GM12878 (cell line): ENCODE results near the gene DHCR24. TPM values are rescaled to one million over a fixed set of nuclear protein-coding genes. Genes with fewer than 3 reads are reported as not detected.
A peak's percentile ranks its signal among the peaks of the same experiment; 100 is the strongest.

ENCODE experiments used
- ATAC-seq: fragments of 200-7000 bp; cut with Tn5 transposase; 3 replicates; pipeline ENCODE4 v1.9.1; 2020; ENCODE audit warnings: mild to moderate bottlenecking, moderate library complexity
- BruUV-seq: library from RNA; stranded (reverse); fragments of 400-500 nt; replicated peaks from 2 replicates; lab custom pipeline; 2021; lab: Mats Ljungman, UMichigan
- CTCF ChIA-PET: fragments of 300-600 bp; sonication (Branson Sonifier 250); formaldehyde crosslinking; extraction: SDS; loops from one replicate; lab custom pipeline; 2021; ENCODE audit warnings: inconsistent platforms; lab: Yijun Ruan, JAX
- POLR2A ChIA-PET: fragments of 350-600 bp; formaldehyde crosslinking; extraction: SDS; loops from one replicate; lab custom pipeline; 2021; ENCODE audit warnings: inconsistent platforms; lab: Charles Lee
- RAD21 ChIA-PET: fragments of 300-600 bp; sonication (Branson Sonifier 250); formaldehyde crosslinking; loops from one replicate; lab custom pipeline; 2023; ENCODE audit warnings: antibody characterized with exemption; ENCODE audit not compliant: unreplicated experiment; lab: Charles Lee
- SMC1A ChIA-PET: fragments of 300-600 bp; sonication (Branson Sonifier 250); formaldehyde crosslinking; loops from one replicate; lab custom pipeline; 2023; ENCODE audit not compliant: unreplicated experiment, uncharacterized antibody; lab: Charles Lee
- DNase-seq: peaks from one replicate; pipeline ENCODE4 v3.0.0-alpha.2; 2011; ENCODE audit warnings: low read depth, low spot score
- FAIRE-seq: peaks from 3 replicates; lab custom pipeline; 2011; peaks lifted over from hg19 to GRCh38; lab: Jason Lieb, UNC
- H2AFZ ChIP-seq: 2 replicates; pipeline ENCODE4 v1.6.0; 2011; ENCODE audit warnings: low read depth, low read length, control low read depth; ENCODE audit not compliant: control insufficient read depth
- H3K27ac ChIP-seq: 2 replicates; pipeline ENCODE4 v1.5.1; 2011; ENCODE audit warnings: control low read depth; ENCODE audit not compliant: control insufficient read depth, insufficient read depth
- H3K27me3 ChIP-seq, 2 experiments: replicated peaks in 1 of 2; 2 replicates each; pipeline versions ENCODE4 v1.6.0 to v1.6.1; 2011; ENCODE audit warnings: low read length in 1 of 2; ENCODE audit not compliant: control insufficient read depth in 2 of 2, insufficient read depth in 2 of 2
- H3K36me3 ChIP-seq, 2 experiments: 2 replicates each; pipeline ENCODE4 v1.5.1; 2011; ENCODE audit warnings: low read length in 1 of 2; ENCODE audit not compliant: control insufficient read depth in 2 of 2, insufficient read depth in 2 of 2
- H3K4me1 ChIP-seq: 2 replicates; pipeline ENCODE4 v1.6.1; 2011; ENCODE audit warnings: mild to moderate bottlenecking, low read length, moderate library complexity, mixed read lengths; ENCODE audit not compliant: control insufficient read depth, insufficient read depth
- H3K4me2 ChIP-seq: 2 replicates; pipeline ENCODE4 v1.6.0; 2011; ENCODE audit warnings: control low read depth; ENCODE audit not compliant: control insufficient read depth, insufficient read depth
- H3K4me3 ChIP-seq: fragments of 200-600 bp; sonication (generic); 2 replicates; pipeline ENCODE4 v1.5.1; 2016
- H3K79me2 ChIP-seq: 2 replicates; pipeline ENCODE4 v1.6.0; 2011; ENCODE audit warnings: low read length; ENCODE audit not compliant: control insufficient read depth, insufficient read depth
- H3K9ac ChIP-seq: 2 replicates; pipeline ENCODE4 v1.8.0; 2011; ENCODE audit warnings: low read length, control low read depth, mixed read lengths; ENCODE audit not compliant: control insufficient read depth, insufficient read depth
- H3K9me3 ChIP-seq: replicated peaks from 3 replicates; pipeline ENCODE4 v1.5.1; 2011; ENCODE audit warnings: mild to moderate bottlenecking, low read length; ENCODE audit not compliant: control insufficient read depth, insufficient read depth
- H4K20me1 ChIP-seq: 2 replicates; pipeline ENCODE4 v1.6.0; 2011; ENCODE audit not compliant: control insufficient read depth, insufficient read depth
- ATF2 ChIP-seq: IDR thresholded peaks from 2 replicates; pipeline ENCODE4 v1.6.1; 2012; ENCODE audit warnings: low read length, inconsistent platforms
- BCL11A ChIP-seq: IDR thresholded peaks from 2 replicates; pipeline ENCODE4 v1.6.1; 2011; ENCODE audit warnings: low read depth, low read length
- CBX3 ChIP-seq: fragments of 200-600 bp; sonication (generic); IDR thresholded peaks from 2 replicates; pipeline ENCODE4 v1.6.1; 2016; ENCODE audit warnings: low read depth, borderline replicate concordance
- CHD2 ChIP-seq: IDR thresholded peaks from 2 replicates; pipeline ENCODE4 v1.6.1; 2011; ENCODE audit warnings: low read depth, low read length, improper control_type of control experiment, borderline replicate concordance
- CTCF ChIP-seq, 3 experiments: IDR thresholded peaks in 2 of 3; conservative IDR thresholded peaks in 1 of 3; 2 replicates each; pipeline ENCODE4 v1.5.1; 2011; ENCODE audit warnings: low read depth in 3 of 3, low read length in 3 of 3, mild to moderate bottlenecking in 3 of 3, control low read depth in 2 of 3, moderate library complexity in 2 of 3, inconsistent platforms in 1 of 3, mixed read lengths in 1 of 3; ENCODE audit not compliant: control insufficient read depth in 2 of 3, insufficient read depth in 1 of 3; ENCODE audit errors: extremely low read depth in 1 of 3
- IKZF1 ChIP-seq: fragments of 450-650 bp; conservative IDR thresholded peaks from 2 replicates; pipeline ENCODE4 v1.6.1; 2017; ENCODE audit warnings: antibody characterized with exemption, mild to moderate bottlenecking
- PAX5 ChIP-seq: IDR thresholded peaks from 2 replicates; pipeline ENCODE4 v1.6.1; 2011; ENCODE audit warnings: low read depth, low read length, borderline replicate concordance
- RAD21 ChIP-seq: IDR thresholded peaks from 2 replicates; pipeline ENCODE4 v1.6.1; 2011; ENCODE audit warnings: mild to moderate bottlenecking, low read depth, low read length, moderate library complexity; ENCODE audit not compliant: insufficient read depth
- SMC3 ChIP-seq: IDR thresholded peaks from 2 replicates; pipeline ENCODE4 v1.6.1; 2011; ENCODE audit warnings: low read length, improper control_type of control experiment, borderline replicate concordance
- SPI1 ChIP-seq: IDR thresholded peaks from 2 replicates; pipeline ENCODE4 v1.6.1; 2011; ENCODE audit warnings: low read depth, mild to moderate bottlenecking, low read length, moderate library complexity, borderline replicate concordance; ENCODE audit not compliant: insufficient read depth
- STAT1 ChIP-seq: fragments of 450-650 bp; conservative IDR thresholded peaks from 2 replicates; pipeline ENCODE4 v1.6.1; 2014; ENCODE audit warnings: antibody characterized with exemption, mild to moderate bottlenecking
- TCF7 ChIP-seq: IDR thresholded peaks from 2 replicates; pipeline ENCODE4 v1.6.1; 2014; ENCODE audit warnings: antibody characterized with exemption, borderline replicate concordance
- YY1 ChIP-seq: IDR thresholded peaks from 2 replicates; pipeline ENCODE4 v1.6.1; 2011; ENCODE audit warnings: low read depth, mild to moderate bottlenecking, low read length
- WGBS: methylation state at CpG from one replicate; pipeline ENCODE4 v1.1.6; 2016; ENCODE audit warnings: low lambda C conversion rate; ENCODE audit not compliant: insufficient replicate concordance, insufficient coverage; ENCODE audit errors: missing lambda C conversion rate; 5-methylcytosine and 5-hydroxymethylcytosine counted together
- in situ Hi-C: fragments of 300-500 bp; cut with MboI; formaldehyde crosslinking; loops from 9 replicates; pipeline ENCODE4 v1.14.3; 2018; ENCODE audit warnings: mixed read lengths
- intact Hi-C: fragments of 100-400 bp; cut with micrococcal nuclease; formaldehyde crosslinking; loops from one replicate; pipeline ENCODE4 v1.14.2; 2022; ENCODE audit not compliant: unreplicated experiment
- polyA plus RNA-seq, 11 experiments: library from polyadenylated mRNA; depleted of rRNA in 4 of 11; unstranded in 6 of 11; stranded (reverse) in 5 of 11; fragments of >200 nt; fragmentation: Nextera tagmentation in 4 of 11; fragmentation: Illumina TruSeq in 1 of 11; extraction: Ambion mirVana in 4 of 11; extraction: Trizol in 1 of 11; gene quantifications; 1 replicate in 1 of 11; 2 replicates in 10 of 11; pipeline versions ENCODE4 v1.2.1 to v1.2.3, GENCODE V29; 2011 to 2016; ENCODE audit warnings: inconsistent platforms in 2 of 11, missing spikeins in 2 of 11, low read depth in 1 of 11
- total RNA-seq, 4 experiments: library from RNA; depleted of rRNA in 3 of 4; stranded (reverse); fragments of >200 nt in 3 of 4; fragmentation: Illumina TruSeq in 1 of 4; extraction: Trizol in 1 of 4; gene quantifications; 2 replicates each; pipeline versions ENCODE4 v1.2.1 to v1.2.3, GENCODE V29; 2013 to 2021

The DHCR24 gene
- total and polyA plus RNA-seq, 10 of the 15 experiments (the other 5 are each of a cell fraction or from before 2014, with no cell fraction given) = 23.3 to 169 (median 120) TPM

GRCh38 chr1:54811066-54811465 lies 75.9 kb downstream of the DHCR24 start (continued):
- TF ChIP-seq TCF7 = no peak
- TF ChIP-seq PAX5 = no peak
- no peak for TF ChIP-seq CBX3
- no peak for TF ChIP-seq ATF2
- TF ChIP-seq STAT1 = no peak

GRCh38 chr1:54810153-54810942 lies 76.6 kb downstream of the DHCR24 start:
- intact Hi-C loops = loop anchor here (1.0 to 5.0 kb wide), 6 partner anchors 138 to 740 kb away; partner anchors contain the start of gene SSBP3
- ChIA-PET RAD21 (interaction anchor here (0.6 to 1.7 kb wide), 10 partner anchors 9 to 950 kb away, joined by 3 to 7 read pairs (median 4); partner anchors contain the start of genes TTC22 and TTC4), SMC1A (interaction anchor here (1.0 to 1.7 kb wide), 9 partner anchors 9 to 950 kb away, joined by 3 to 14 read pairs (median 5); no protein-coding TSS in a partner anchor), POLR2A (no interaction called here), CTCF (interaction anchor here (0.6 to 7.6 kb wide), 19 partner anchors 9 to 952 kb away, joined by 3 to 44 read pairs (median 4); partner anchors contain the start of gene TTC22)
- H2AFZ ChIP-seq = no peak overlapping the region
- H3K36me3 ChIP-seq = no peaks in the 10 kb centered on the region
- 0 out of 2 replicates have a peak, but pooled peaks have one; percentile 17 for TF ChIP-seq IKZF1
- TF ChIP-seq CTCF (IDR thresholded peaks at IDR 0.05 in 2 of 3, conservative IDR thresholded peaks at IDR 0.05 in 1 of 3; ENCODE audit: control insufficient read depth in 2 of 3, extremely low read depth in 1 of 3, insufficient read depth in 1 of 3, low read depth in 3 of 3, low read length in 3 of 3) = peak; percentile 91 to 96 (median 91)
- 0 out of 2 replicates have a peak, but pooled peaks have one; percentile 17 for TF ChIP-seq CHD2
- TF ChIP-seq BCL11A = no peak
- TF ChIP-seq SMC3 = peak; percentile 84
- TF ChIP-seq RAD21 = peak; percentile 98
- no peak for TF ChIP-seq SPI1
- peak; percentile 35; the same call in 1 of the 2 replicates for TF ChIP-seq YY1
- peaks cover 13% of the 10 kb centered on the region for H3K4me1 ChIP-seq
- H3K27me3 ChIP-seq = no peaks in the 10 kb centered on the region
- WGBS = 27% methylated on average over 13 of the region's 13 CpGs
- DNase-seq (no peak), ATAC-seq (peak; percentile 82), FAIRE-seq (peak; percentile 78)
- in situ Hi-C loops = loop anchor here (5.0 kb wide), 1 partner anchor 143 kb away; no protein-coding TSS in a partner anchor
- H4K20me1 ChIP-seq = no peaks in the 10 kb centered on the region
- no peak overlapping the region for H3K27ac ChIP-seq
- no peak overlapping the region for H3K4me2 ChIP-seq
- H3K9ac ChIP-seq = no peak overlapping the region
- H3K4me3 ChIP-seq = no peak overlapping the region
- no peaks in the 10 kb centered on the region for H3K79me2 ChIP-seq
- H3K9me3 ChIP-seq = no peaks in the 10 kb centered on the region
- no TSS peak for BruUV-seq
